Neural crest cell (in vitro differentiated cells): ENCODE results near the gene CCDC13. TPM values are rescaled to one million over a fixed set of nuclear protein-coding genes. Genes with fewer than 3 reads are reported as not detected.
A peak's percentile ranks its signal among the peaks of the same experiment; 100 is the strongest.

Experiments used
- DNase-seq: peaks from one replicate; pipeline ENCODE4 v3.0.0; 2021; ENCODE audit warnings: low read depth, mixed read lengths, low spot score
- H3K27ac Mint-ChIP-seq: one replicate; pipeline ENCODE4 v1.8.0; 2021; ENCODE audit warnings: mild to moderate bottlenecking, mixed read lengths; ENCODE audit not compliant: unreplicated experiment
- H3K27me3 Mint-ChIP-seq: 2 replicates; pipeline ENCODE4 v1.8.0; 2021; ENCODE audit warnings: low read depth, mild to moderate bottlenecking, mixed read lengths
- H3K36me3 Mint-ChIP-seq: 2 replicates; pipeline ENCODE4 v1.8.0; 2021; ENCODE audit warnings: low read depth, mild to moderate bottlenecking, mixed read lengths
- H3K4me1 Mint-ChIP-seq: 2 replicates; pipeline ENCODE4 v1.8.0; 2021; ENCODE audit warnings: mixed read lengths
- H3K4me3 Mint-ChIP-seq: one replicate; pipeline ENCODE4 v1.8.0; 2021; ENCODE audit warnings: mild to moderate bottlenecking, mixed read lengths
- H3K9me3 Mint-ChIP-seq: 2 replicates; pipeline ENCODE4 v1.8.0; 2021; ENCODE audit warnings: mixed read lengths
- CTCF ChIP-seq: fragments of 200-600 bp; sonication (generic); conservative IDR thresholded peaks from 2 replicates; pipeline ENCODE4 v1.5.0; 2021; ENCODE audit warnings: antibody characterized with exemption, mild to moderate bottlenecking
- total RNA-seq: library from RNA; stranded (reverse); gene quantifications from 2 replicates; pipeline ENCODE4 v1.2.1, GENCODE V29; 2021

Gene CCDC13
- total RNA-seq, 1 donor from 2014 or later = 2.0 TPM

GRCh38 chr3:42742688-42743087 is 30.4 kb downstream of the CCDC13 start:
- DNase-seq = no peak
- Mint-ChIP-seq H3K9me3 (no peaks in the 10 kb centered on the region), H3K27me3 (no peaks in the 10 kb centered on the region), H3K4me3 (no peak overlapping the region), H3K27ac (no peak overlapping the region), H3K4me1 (no peaks in the 10 kb centered on the region), H3K36me3 (no peaks in the 10 kb centered on the region)
- TF ChIP-seq CTCF = no peak

GRCh38 chr3:42742259-42742658 is 30.8 kb downstream of the CCDC13 start:
- H3K36me3 Mint-ChIP-seq = no peaks in the 10 kb centered on the region

GRCh38 chr3:42741796-42742195 is 31.3 kb downstream of the CCDC13 start:
- Mint-ChIP-seq H3K36me3 (no peaks in the 10 kb centered on the region), H3K4me3 (no peak overlapping the region), H3K4me1 (no peaks in the 10 kb centered on the region), H3K9me3 (no peaks in the 10 kb centered on the region), H3K27me3 (no peaks in the 10 kb centered on the region), H3K27ac (no peak overlapping the region)
- DNase-seq = no peak
- TF ChIP-seq CTCF = no peak

More at GRCh38 chr3:42742259-42742658, 30.8 kb downstream of the CCDC13 start:
- H3K4me3 Mint-ChIP-seq = no peak overlapping the region
- no peak for DNase-seq
- no peak overlapping the region for H3K27ac Mint-ChIP-seq
- TF ChIP-seq CTCF = no peak
- no peaks in the 10 kb centered on the region for H3K27me3 Mint-ChIP-seq
- H3K9me3 Mint-ChIP-seq = no peaks in the 10 kb centered on the region
- H3K4me1 Mint-ChIP-seq = no peaks in the 10 kb centered on the region

GRCh38 chr3:42739401-42740158 is 33.5 kb downstream of the CCDC13 start:
- no peaks in the 10 kb centered on the region for H3K9me3 Mint-ChIP-seq
- no peak overlapping the region for H3K4me3 Mint-ChIP-seq
- no peak for DNase-seq

GRCh38 chr3:42736531-42736930 is 36.5 kb downstream of the CCDC13 start:
- H3K4me1 Mint-ChIP-seq = peaks cover 32% of the 10 kb centered on the region
- TF ChIP-seq CTCF = no peak
- H3K9me3 Mint-ChIP-seq = no peaks in the 10 kb centered on the region
- no peaks in the 10 kb centered on the region for H3K27me3 Mint-ChIP-seq
- no peak overlapping the region for H3K4me3 Mint-ChIP-seq
- no peak overlapping the region for H3K27ac Mint-ChIP-seq
- no peak for DNase-seq
- no peaks in the 10 kb centered on the region for H3K36me3 Mint-ChIP-seq

More at GRCh38 chr3:42739401-42740158, 33.5 kb downstream of the CCDC13 start:
- peaks cover 4% of the 10 kb centered on the region for H3K4me1 Mint-ChIP-seq
- H3K36me3 Mint-ChIP-seq = no peaks in the 10 kb centered on the region
- peak overlapping the region; percentile 92 for H3K27ac Mint-ChIP-seq
- H3K27me3 Mint-ChIP-seq = no peaks in the 10 kb centered on the region
- no peak for TF ChIP-seq CTCF
